ENCODE data around the gene CASP5.

DNA sequence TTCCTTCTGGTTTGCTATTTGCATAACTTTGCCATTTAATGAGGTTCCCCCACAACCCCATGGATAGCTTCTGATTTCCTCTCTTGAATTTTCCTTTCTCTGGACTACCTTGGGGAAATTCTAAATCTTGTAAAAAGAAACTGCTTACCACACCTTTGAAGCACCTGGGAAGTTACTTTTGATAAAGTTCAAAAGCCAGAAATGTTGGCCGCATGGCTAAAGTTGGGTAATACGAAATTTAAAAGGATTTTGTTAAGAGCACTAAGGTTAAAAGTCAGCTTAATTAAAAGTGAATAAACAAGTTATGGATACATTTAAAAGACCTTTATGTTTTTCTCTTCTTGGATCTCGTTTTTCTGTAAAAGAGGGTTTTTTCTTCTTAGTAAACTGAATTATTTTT lies 60.1 kb downstream of the CASP5 start:
- TF ChIP-seq, protein P1, sequence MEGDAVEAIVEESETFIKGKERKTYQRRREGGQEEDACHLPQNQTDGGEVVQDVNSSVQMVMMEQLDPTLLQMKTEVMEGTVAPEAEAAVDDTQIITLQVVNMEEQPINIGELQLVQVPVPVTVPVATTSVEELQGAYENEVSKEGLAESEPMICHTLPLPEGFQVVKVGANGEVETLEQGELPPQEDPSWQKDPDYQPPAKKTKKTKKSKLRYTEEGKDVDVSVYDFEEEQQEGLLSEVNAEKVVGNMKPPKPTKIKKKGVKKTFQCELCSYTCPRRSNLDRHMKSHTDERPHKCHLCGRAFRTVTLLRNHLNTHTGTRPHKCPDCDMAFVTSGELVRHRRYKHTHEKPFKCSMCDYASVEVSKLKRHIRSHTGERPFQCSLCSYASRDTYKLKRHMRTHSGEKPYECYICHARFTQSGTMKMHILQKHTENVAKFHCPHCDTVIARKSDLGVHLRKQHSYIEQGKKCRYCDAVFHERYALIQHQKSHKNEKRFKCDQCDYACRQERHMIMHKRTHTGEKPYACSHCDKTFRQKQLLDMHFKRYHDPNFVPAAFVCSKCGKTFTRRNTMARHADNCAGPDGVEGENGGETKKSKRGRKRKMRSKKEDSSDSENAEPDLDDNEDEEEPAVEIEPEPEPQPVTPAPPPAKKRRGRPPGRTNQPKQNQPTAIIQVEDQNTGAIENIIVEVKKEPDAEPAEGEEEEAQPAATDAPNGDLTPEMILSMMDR (conservative IDR thresholded peaks at IDR 0.05), result no peak
- no peak for TF ChIP-seq EZH2 (IDR thresholded peaks at IDR 0.05; ENCODE audit: low read depth)
